ENCODE results near the gene KCNT1. TPM values are rescaled to one million over a fixed set of nuclear protein-coding genes. Genes with fewer than 3 reads are reported as not detected.
A peak's percentile ranks its signal among the peaks of the same experiment; 100 is the strongest.

Gene KCNT1
- total RNA-seq, 1 experiment from 2014 or later = 0.68 TPM

GRCh38 chr9:135683401-135684034 is 18.5 kb upstream of the KCNT1 start:
- no peak overlapping the region for H2AFZ ChIP-seq (ENCODE audit: low read length)
- peaks cover 2 to 3% of the 10 kb centered on the region in 2 experiments; a peak in 3 of 5 replicates for H3K9me3 Mint-ChIP-seq
- H3K56ac ChIP-seq (ENCODE audit: insufficient read length, low read depth, low read length) = no peak overlapping the region
- no peak overlapping the region for H3K4ac ChIP-seq (ENCODE audit: low read depth, low read length)
- H3K9ac ChIP-seq (ENCODE audit: extremely low read depth, insufficient read length, low read length) = no peak overlapping the region
- no peak overlapping the region for H3T11ph ChIP-seq (ENCODE audit: low read length)
- no peak overlapping the region for H2BK5ac ChIP-seq (ENCODE audit: insufficient read length, low read length)
- H2BK20ac ChIP-seq (ENCODE audit: low read depth, low read length, poor library complexity, severe bottlenecking) = no peak overlapping the region
- H3K23ac ChIP-seq (ENCODE audit: insufficient read length, low read depth, low read length) = no peak overlapping the region
- no peak overlapping the region for H3K18ac ChIP-seq (ENCODE audit: insufficient read length, low read depth, low read length)
- no peak for DNase-seq
- no peaks in the 10 kb centered on the region for H3K9me3 ChIP-seq (ENCODE audit: control insufficient read depth, low read depth, low read length)
- H4K8ac ChIP-seq (replicated peaks; ENCODE audit: insufficient read length, low read depth, low read length) = no peak overlapping the region
- H4K91ac ChIP-seq (ENCODE audit: insufficient read length, low read depth, low read length) = no peak overlapping the region
- H3K27ac ChIP-seq (ENCODE audit: insufficient read length, low read depth, low read length) = no peak overlapping the region
- peak overlapping the region; percentile 17 for H2BK12ac ChIP-seq (ENCODE audit: insufficient read length, low read depth, low read length)
- H3K79me1 ChIP-seq (ENCODE audit: insufficient read depth, low read depth, low read length, poor library complexity, severe bottlenecking) = no peaks in the 10 kb centered on the region
- H3K27me3 ChIP-seq (ENCODE audit: insufficient read depth, low read length) = no peaks in the 10 kb centered on the region
- H4K20me1 ChIP-seq (ENCODE audit: control insufficient read depth, insufficient read depth, insufficient read length) = no peaks in the 10 kb centered on the region
- no CpG with 5 or more reads among the region's 15 CpGs for WGBS (ENCODE audit: extremely low coverage, insufficient read length, low lambda C conversion rate)
- H3K23me2 ChIP-seq (ENCODE audit: insufficient read length, low read depth, low read length, poor library complexity, severe bottlenecking) = no peaks in the 10 kb centered on the region
- H3K14ac ChIP-seq (ENCODE audit: insufficient read depth, low read length) = no peak overlapping the region; the same call in 1 of the 2 replicates
- no peaks in the 10 kb centered on the region for H3K4me1 ChIP-seq (ENCODE audit: insufficient read depth, low read length)
- H3K27me3 Mint-ChIP-seq (ENCODE audit: low read depth) = no peaks in the 10 kb centered on the region; the same call in 1 of the 2 replicates
- H3K36me3 Mint-ChIP-seq (ENCODE audit: insufficient read depth in 1 of 3, low read depth in 3 of 3) = no peaks in the 10 kb centered on the region; a peak in 1 of 7 replicates
- no peak overlapping the region for H3K4me2 ChIP-seq (ENCODE audit: insufficient read depth, insufficient read length, low read length)
- no peak overlapping the region for H2BK15ac ChIP-seq (ENCODE audit: low read depth, low read length)
- no peak overlapping the region for H2BK120ac ChIP-seq (ENCODE audit: low read depth, low read length, poor library complexity, severe bottlenecking)
- H3K79me2 ChIP-seq (ENCODE audit: insufficient read depth, low read length) = no peaks in the 10 kb centered on the region
- H3K4me1 Mint-ChIP-seq = peaks cover 9 to 16% of the 10 kb centered on the region in 2 experiments
- no peak for TF ChIP-seq CTCF (conservative IDR thresholded peaks at IDR 0.05)
- H3K4me3 Mint-ChIP-seq = no peak overlapping the region
- no peak overlapping the region for H4K5ac ChIP-seq (ENCODE audit: insufficient read length, low read depth, low read length)
- H3K27ac Mint-ChIP-seq = no peak overlapping the region
- H2AK5ac ChIP-seq (ENCODE audit: insufficient read length, low read length) = no peak overlapping the region
